ENCODE measurements around the gene CYGB. TPM values are rescaled to one million over a fixed set of nuclear protein-coding genes. Genes with fewer than 3 reads are reported as not detected.

The CYGB gene
- total and polyA plus RNA-seq, 9 of the 15 experiments (the other 6 are each of a cell fraction or from before 2014, with no cell fraction given): 0.08 to 0.95 (median 0.18) TPM; not detected in 5

- intact Hi-C loops (cut with micrococcal nuclease) (loop anchor here (1.0 to 5.0 kb wide), 2 partner anchors 39 to 80 kb away; no protein-coding TSS in a partner anchor), in situ Hi-C loops (cut with MboI) (no loop called here)
- POLR2A ChIA-PET: interaction anchor here (0.5 to 2.5 kb wide), 6 partner anchors 12 to 189 kb away, joined by 3 to 12 read pairs (median 4); partner anchors contain the start of genes JMJD6 and METTL23
- Histone ChIP-seq H3K4me2 (ENCODE audit: insufficient read depth, low read length) (no peak overlapping the region), H3K4me3 (no peak overlapping the region), H2AFZ (ENCODE audit: low read depth, low read length) (no peak overlapping the region), H3K79me2 (ENCODE audit: control insufficient read depth, insufficient read depth, low read length) (no peaks in the 10 kb centered on the region), H3K9ac (ENCODE audit: insufficient read depth in 1 of 2, low read depth in 2 of 2, low read length in 2 of 2) (peak overlapping the region in 1 of 2 experiments; percentile 37; a peak in 1 of 4 replicates), H4K20me1 (replicated peaks; ENCODE audit: control insufficient read depth, insufficient read depth, low read length) (no peaks in the 10 kb centered on the region), H3K27ac (ENCODE audit: extremely low read depth, low read depth, low read length) (no peak overlapping the region), H3K36me3 (ENCODE audit: control insufficient read depth, insufficient read depth, low read length) (no peaks in the 10 kb centered on the region), H3K9me1 (ENCODE audit: control insufficient read depth, insufficient read depth, low read length) (no peaks in the 10 kb centered on the region), H3K4me1 (replicated peaks in 1 of 2; ENCODE audit: control insufficient read depth in 2 of 2, insufficient read depth in 2 of 2, low read length in 2 of 2) (peaks cover 4 to 43% of the 10 kb centered on the region in 2 experiments), H3K27me3 (ENCODE audit: control insufficient read depth in 2 of 2, insufficient read depth in 2 of 2, low read length in 2 of 2) (no peaks in the 10 kb centered on the region), H3K9me3 (replicated peaks; ENCODE audit: control insufficient read depth, insufficient read depth, low read depth, low read length) (no peaks in the 10 kb centered on the region)
- BruUV-seq (replicated peaks): no TSS peak
- FAIRE-seq: no peak
- no peak for ATAC-seq
- no peak for DNase-seq (ENCODE audit: extremely low read depth in 1 of 4, low spot score in 3 of 4)
- WGBS (ENCODE audit: insufficient coverage, low coverage, missing lambda C conversion rate): 53% methylated on average over 9 of the region's 13 CpGs
- no peak for TF ChIP-seq ZBTB5 (IDR thresholded peaks at IDR 0.05)
- TF ChIP-seq OTX1 (CRISPR knock-in tag; IDR thresholded peaks at IDR 0.05): no peak
- TF ChIP-seq MYBL2 (IDR thresholded peaks at IDR 0.05; ENCODE audit: low read depth): no peak
- no peak for TF ChIP-seq MYBL2 (CRISPR knock-in tag; IDR thresholded peaks at IDR 0.05; ENCODE audit: borderline replicate concordance)
- TF ChIP-seq CLOCK (CRISPR knock-in tag; IDR thresholded peaks at IDR 0.05; ENCODE audit: borderline replicate concordance): no peak
- 0 out of 2 replicates have a peak, but pooled peaks have one; percentile 0 for TF ChIP-seq REST (IDR thresholded peaks at IDR 0.05; ENCODE audit: borderline replicate concordance)
- TF ChIP-seq REST (CRISPR knock-in tag; IDR thresholded peaks at IDR 0.05; ENCODE audit: low read depth): no peak
- no peak for TF ChIP-seq HMGN3 (IDR thresholded peaks at IDR 0.05; ENCODE audit: borderline replicate concordance, extremely low read depth, insufficient read length, low read depth, low read length)
- CTCF ChIA-PET (ENCODE audit: low intra/inter-chr PET ratio): interaction anchor here (2.1 kb wide), 1 partner anchor 23 kb away, joined by 24 read pairs; no protein-coding TSS in a partner anchor
Observed at GRCh38 chr17:76545918-76546555, 8.5 kb upstream of the CYGB start.

Data from K562 (cell line).